Measurements from ENCODE around the gene LACC1.

The LACC1 gene

DNA sequence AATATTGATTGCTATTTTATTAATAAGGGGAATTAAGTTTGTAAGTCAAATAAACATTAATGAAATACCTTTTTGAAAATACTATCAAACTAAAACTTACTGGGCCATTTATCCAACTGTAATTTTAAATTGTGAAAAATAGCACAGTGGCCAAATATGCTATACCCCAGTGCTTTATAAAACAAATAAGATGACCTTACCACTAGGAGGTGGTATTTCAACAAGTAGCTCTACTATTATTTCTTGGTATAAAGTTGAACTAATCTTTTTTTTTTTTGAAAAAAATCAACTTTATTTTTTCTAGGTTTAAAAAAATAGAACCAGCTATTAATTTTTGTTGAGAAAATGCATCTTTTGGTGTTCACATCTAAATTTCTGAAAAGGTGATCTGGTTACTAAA is 14.7 kb downstream of the LACC1 start:
- DNase-seq, result no peak

DNA sequence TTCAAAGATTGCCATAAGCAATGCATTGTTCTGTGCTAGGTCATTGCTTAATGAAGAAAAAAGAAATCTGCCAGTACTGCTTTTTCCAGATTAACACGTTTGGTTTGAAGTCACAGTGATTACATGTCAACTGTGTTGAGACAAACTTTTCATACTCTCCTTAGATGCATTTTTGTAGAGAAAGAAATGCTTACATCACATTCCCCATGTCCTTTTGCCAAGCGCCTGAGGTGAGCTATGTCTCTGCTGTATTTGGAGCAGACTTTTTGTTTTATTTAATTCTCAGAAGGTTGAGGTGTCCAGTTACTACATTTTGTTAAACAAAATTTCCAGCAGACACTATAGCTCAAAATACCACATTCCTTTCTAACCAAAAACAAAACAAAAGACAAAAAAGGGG is 16.2 kb downstream of the LACC1 start:
- no peak for DNase-seq

DNA sequence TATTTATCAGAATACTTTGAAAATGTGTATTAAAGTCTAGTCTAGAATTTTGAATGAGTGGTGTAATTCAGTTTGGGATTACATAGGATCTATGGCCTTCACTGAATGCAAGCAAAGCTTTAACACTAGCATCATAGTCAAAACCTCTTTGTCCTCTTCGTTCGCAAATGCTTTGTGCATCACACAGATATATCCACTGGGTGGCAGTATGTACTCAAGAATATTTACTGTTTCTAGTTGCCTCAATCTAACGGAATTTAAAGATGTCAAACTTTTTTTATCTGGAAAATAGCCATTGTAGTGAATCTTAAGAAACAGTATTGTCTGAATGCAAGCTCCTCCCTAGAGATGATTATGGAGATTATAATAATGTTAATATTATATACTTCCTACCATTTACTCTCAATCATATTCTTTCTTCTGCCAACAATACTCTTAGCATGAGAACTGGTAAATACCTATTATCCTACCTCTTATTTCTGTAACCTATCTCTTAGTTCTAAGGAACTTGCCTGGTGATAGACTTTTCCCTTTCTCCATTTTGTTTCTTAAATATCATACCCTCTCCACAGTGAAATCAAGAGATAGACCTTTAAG is 25.8 kb downstream of the LACC1 start:
- peak; percentile 62 for DNase-seq

DNA sequence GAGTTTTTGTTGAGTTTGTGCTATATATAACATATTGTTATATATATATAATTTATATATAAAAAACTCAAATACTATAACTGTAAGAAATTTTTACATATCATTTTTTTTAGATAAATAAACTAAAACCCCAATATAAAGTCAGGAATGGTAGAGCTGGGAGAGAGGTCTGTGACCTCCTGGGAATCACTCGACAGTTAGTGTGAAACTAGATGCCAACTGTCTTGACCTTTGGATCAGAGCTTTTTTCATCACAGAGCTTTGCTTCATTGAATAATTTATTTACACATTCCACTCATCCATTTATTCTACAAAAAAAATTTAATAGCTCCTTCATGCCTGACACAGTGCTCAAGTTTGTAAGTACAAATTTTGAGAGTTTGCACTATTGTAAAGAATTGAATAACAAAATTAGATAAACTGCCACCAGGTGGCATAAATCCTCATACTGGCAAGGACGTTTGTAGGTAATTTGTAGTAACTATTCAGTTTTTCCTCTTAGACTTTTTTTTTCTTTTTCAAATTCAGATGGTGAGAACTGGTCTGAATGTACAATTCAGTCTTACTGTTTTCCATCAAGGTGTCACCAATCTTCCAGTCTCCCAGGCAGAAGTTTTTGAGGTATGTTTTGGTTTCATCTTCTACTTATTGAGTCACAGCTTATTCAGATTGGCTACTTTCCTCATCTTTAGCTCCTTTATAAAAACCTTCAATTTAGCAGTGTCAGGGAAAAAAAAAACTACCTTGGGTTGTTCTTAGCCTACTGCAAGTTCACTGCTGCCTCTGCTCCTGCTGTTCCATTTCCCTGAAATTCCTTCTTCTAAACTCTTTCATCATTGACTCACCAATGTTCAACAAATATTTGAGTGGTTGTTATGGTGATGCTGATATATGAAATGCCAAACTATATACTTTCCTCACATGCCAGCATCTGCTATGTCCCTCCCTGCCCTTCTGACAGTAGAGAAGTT is 28.7 kb downstream of the LACC1 start:
- peak; percentile 51 for DNase-seq

DNA sequence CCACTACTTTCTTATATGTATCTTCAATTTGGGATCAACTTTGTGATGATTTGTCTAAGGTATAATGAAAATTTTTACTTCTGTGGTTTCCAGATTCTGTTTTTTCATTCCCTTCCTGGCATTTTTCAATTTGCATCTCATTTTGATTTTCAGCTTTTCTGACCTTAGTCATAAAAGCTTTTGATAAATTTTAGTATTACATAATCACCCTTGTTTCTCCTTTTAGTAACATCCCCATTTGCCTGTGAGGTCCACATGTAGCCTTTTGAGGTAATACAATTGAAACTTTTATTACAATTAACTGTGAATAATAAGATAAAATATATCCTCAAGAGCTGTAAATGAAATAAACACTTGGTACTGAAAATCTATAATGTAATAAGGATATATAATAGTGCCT is 31.2 kb downstream of the LACC1 start:
- no peak for DNase-seq

DNA sequence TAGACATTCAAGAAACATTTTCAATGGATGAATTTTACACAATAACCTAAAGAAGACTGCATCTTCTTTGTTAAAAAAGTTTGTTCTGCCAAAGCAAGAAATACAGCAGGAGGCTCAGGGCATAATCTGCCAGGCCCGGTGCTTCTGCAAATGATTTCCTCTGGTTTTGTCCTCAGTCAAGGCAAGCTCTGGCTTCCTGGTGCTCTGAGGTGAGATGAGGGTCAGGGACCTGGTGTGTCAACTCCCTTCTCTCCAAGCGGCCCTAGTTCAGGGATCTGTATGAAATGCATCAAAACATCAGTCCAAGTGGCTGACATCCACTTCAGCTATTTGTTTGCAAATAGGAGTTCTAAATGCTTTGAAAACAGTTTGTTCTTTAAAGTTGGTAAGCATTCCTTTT is 31.6 kb downstream of the LACC1 start:
- no peak for DNase-seq

DNA sequence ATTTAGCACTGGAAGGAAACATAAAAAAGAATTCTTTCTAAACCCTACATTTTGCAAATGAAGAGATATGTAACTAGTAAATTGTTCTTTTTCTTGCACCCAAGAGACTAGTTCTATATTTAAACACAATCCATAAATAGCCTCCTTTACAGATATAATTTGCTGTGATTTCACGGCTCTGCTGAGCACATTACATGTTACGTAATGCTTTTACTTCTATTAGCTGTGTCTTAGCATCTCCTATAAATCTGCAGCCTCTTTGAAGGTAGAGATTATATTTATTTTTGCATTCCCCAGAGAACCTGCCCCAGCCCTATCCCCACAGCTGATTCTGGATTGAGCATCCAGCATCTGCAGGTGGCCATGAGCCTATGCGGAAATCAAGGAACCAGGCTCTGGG is 32.2 kb downstream of the LACC1 start:
- DNase-seq, result no peak

DNA sequence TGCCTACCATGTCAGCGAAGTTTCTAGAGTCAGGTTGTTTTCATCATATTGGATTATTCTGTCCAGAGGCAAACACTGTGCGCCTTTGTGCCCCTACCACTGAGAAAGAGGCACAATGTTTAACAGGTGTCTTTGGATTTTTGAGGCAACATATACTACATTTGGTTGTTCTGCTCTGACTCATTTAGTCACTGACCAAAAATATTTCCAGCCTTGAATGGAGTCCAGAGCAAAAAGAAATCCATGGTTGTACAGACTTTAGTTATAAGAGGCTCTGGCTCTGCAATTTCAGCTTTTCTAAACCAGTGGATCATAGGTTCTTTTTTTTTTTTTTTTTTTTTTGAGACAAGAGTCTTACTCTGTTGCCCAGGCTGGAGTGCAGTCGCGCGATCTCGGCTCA is 35.7 kb downstream of the LACC1 start:
- no peak for DNase-seq

DNA sequence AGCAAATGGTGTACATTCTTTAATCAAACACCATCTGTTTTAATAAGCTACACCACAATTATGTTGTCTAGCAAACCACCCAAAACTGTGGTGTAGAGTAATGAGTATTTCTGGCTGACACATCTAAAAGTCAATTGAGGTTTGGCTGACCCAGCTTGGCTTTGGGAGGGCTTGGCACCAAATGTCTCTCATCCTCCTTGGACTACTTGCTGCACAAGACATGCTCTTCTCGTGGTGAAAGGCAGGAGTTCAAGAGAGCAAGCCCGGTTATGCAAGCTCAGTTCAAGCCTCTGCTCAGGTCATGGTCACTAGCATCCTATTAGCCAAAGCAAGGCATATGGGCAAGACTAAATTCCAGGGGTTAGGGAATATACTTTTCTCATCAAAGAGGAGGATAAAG is 37.1 kb downstream of the LACC1 start:
- no peak for DNase-seq

DNA sequence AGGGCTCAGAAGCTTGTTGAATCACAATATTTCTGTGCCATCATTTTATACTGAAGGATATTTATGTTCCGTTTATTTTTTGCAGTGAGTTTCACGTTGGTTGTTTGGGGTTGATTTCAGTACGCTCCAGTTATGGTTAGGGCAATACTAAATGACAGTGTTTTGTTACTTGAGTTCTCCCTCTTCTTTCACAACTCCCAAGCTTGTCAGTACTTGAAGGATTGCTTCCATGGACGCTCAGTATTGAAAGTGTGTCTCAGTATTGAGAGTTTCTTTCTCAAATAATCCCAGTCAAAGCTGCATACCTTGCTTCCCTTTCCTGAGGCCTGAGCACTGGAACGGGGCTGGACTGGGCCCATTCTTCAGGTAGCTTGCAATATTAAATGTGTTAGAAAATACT is 38.9 kb downstream of the LACC1 start:
- no peak for DNase-seq

DNA sequence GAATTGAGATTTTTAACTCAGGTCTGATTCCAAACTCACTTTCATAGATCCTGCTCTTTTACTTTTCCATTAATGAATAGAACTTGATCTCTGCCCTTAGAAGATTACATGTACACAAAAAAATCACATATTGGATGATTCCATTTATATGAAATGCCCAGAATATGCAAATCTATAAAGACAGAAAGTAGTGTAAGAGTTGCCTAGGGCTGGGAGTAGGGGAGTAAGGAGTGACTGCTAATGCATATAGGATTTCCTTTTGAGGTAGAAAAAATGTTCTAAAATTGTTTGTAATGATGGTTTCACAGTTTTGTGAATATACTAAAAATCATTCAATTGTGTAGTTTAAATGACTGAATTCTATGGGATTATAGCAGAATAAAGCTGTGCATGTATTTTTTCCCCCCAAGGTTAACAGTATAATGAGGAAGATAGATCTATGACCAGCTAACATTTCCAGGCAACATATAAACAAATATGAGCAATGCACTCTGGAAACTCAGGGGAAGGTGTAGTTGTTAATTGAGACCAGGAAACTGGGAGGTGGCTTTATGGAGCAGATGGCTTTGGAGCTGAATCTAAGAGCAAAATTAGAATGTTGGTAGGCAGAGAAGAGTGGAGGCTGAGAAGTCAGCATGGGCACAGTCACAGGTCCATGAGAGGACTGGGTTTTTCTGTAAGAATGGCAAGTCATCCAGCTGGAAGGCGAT is 41.4 kb downstream of the LACC1 start:
- no peak for DNase-seq

DNA sequence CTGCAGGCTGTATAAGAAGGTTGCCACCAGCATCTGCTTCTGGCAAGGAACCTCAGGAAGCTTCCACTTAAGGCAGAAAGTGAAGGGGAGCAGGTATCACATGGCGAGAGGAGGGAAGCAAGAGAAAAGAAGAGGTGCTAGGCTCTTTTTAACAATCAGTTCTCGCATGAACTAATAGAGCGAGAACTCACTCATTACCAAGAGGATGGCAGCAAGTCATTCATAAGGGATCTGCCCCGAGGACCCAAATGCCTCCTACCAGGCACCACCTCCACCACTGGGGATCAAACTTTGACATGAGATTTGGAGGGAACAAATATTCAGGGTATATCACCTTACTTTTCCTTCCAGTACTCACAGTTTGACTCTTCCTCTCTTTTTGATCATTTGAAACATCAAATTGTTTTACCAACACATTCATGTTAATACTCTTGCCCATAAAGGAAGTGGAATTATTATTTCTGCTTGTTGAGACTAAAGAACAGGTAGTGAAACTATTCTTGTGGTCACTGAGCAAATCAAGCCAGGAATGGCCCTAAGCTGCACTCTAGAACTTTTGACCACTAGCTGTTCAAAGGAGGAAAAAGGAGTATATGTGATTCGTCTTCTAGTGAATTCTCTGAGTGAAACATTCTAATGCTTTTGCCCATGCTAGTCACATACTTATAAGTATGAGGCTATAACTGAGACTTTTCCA is 45.0 kb downstream of the LACC1 start:
- no peak for DNase-seq

DNA sequence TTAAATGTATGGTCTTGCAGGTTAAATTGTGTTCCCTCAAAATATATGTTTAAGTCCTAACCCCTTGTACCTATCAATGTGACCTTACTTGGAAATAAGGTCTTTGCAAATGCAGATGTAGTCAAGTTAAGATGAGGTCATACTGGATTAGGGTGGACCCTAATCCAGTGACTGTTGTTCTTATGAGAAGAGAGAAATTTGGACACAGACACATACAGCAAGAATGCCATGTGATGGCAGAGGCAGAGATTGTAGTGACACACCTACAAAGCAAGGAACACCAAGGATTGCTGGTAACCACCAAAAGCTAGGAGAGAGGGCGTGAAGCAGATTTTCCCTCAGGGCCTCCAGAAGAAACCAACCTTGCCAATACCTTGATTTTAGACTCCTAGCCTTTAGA is 50.2 kb downstream of the LACC1 start:
- DNase-seq, result no peak

DNA sequence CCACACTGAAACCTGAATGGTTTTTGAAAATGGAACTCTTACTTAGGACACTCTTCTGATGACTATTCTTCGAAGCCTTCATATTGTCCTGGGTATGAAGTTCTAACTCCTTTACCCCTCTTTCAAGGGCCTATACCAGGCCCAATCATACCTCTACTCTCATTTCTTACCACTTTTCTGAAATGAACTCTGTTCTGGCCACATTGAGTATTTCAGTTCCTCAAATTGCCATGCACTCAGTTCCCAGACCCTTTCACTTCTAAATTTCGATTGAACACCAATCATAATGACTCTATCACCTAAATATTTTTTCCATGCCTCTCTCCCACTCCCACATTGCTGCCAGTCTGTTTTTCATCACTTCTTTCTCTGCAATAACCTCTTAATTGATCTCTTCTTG is 53.7 kb downstream of the LACC1 start:
- no peak for DNase-seq

DNA sequence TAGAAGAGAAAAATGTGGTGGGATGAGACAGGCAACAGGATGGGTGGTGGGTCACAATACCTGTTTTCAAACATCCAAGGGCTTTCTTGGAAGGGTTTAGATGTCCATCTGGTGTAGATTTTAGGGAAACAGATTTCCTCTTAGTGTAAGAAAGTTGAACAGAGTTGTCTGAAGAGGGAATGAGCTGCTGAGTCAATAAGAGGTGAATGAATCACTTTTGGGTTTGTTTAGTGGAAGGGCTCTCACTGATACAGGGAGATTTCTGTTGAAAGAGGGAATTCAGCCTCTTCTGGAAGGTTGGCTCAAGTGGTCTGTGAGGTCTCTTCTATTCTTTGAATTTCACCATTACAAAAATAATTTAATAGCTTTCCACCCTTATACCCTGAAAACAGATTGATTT is 54.6 kb downstream of the LACC1 start:
- DNase-seq, result no peak

DNA sequence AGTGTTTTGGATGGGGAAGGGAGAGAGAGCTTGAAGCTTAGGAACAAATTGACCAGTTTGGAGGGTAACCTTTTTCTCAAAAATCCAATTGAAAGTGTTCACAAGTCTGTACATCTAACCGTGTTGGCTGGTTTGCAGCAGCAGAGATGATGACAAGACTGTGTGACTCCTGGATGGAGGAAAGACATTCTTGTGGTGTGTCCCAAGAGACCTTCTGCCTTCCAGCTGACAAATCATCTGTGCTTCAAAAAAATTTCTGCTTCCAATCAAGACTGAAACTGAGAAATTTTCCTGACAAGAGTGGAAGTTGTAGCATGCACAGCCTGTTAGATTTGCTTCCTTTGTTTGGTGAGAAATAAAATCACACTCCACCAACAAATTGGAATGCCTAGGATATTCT is 56.2 kb downstream of the LACC1 start:
- no peak for DNase-seq

DNA sequence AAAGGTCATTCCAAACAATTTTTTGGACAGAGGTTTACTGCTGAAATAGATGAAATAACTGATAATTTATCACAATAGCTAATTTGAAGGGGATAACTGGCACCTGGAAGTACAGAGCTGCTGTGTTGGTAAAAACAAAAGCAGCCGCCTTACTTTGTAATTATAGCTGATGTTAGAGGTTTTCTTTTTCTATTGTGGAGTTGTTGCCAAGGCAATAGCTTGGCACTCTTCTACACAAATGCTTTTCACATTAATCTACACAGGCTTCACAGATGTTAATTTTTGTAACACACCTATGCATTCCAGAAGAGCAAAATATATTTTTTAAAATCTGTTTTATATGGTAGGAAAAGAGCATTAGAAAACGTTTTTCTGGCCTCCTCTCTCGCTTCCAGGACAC is 56.9 kb downstream of the LACC1 start:
- no peak for DNase-seq

DNA sequence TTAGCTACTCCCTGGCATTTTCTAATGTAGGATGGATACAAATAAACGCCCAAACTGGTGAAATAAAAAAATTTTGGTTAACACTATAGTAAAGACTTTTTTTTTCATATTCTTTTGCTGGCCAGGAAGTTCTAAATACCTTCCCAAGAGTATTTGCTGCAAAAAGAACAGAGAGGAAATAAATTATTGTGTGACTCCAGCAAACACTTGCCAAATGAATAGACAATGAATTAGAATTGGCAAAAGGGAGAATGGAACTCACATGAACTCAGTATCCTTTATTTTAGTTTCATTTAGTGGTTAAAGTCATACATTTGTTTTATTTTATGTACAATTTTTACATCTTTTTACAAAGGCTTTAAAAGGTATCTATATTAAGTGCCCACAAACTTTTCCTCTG is 58.1 kb downstream of the LACC1 start:
- DNase-seq, result no peak

DNA sequence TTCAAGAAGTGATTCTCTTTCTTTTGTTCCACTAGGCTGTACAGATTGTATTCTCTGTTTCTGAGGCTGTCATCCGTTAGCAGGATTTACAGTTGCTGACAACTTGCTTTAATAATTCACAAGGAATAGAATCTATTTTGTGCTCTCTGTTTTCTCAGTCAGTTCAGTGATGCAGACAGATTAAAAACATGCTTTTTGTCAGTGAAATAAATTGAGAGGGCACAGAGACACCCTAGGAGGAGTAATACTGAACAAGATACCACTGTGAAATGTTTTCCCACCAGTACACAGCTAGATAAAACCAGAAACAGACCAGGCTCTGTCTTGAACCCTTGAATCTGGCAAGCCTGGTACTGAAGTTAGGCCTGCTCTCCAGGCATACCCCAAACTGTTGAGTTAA is 58.7 kb downstream of the LACC1 start:
- DNase-seq, result no peak

DNA sequence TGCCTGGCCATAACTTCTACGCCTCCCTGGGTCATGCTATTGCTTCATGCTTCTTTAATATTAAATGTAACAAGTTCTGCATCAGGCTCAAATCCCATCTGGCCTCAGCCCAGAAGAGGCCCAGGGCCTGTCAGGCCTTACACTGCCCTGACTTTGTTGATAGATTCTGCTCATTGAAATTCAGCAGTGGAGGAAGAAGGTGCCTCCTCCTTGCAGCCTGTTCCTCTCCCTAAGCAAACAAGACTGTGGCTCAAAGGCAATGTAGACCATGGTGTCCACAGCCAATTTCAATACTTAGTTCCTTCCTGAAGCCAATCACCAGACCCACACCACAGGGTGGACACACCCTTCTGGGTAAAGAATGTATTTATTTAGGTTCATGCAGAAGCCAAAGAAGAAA is 59.4 kb downstream of the LACC1 start:
- DNase-seq, result no peak

DNA sequence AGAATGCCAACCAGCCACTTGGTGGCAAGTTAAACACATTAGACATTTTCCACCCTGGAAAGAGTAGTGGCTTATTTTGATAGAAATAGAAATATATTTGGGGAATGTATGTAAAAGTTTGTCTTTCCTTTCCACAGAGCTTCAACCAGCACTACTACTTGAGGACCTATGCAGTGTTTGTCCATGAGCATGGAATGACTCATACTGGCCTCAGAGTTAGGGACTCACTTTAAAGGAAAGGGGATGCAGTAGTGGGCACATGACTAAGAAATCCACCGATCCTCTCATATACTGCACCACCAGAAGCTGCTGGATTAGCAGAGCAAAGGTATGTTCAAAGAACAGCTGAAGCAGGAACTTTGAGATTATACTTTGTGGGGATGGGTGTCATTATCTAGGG is 62.6 kb downstream of the LACC1 start:
- no peak for DNase-seq
